Adipose tissue (tissue), 3 donors: ENCODE results near the gene VWC2L. TPM values are rescaled to one million over a fixed set of nuclear protein-coding genes. Genes with fewer than 3 reads are reported as not detected.

Source experiments
- H3K27ac ChIP-seq: one replicate; pipeline ENCODE4 v1.5.1; 2013; ENCODE audit warnings: low read depth, low read length
- WGBS, 3 donors: extraction: QIAGEN DNeasy Blood & Tissue Kit; methylation state at CpG; one replicate each; pipeline ENCODE4 v1.1.7; 2013; 5-methylcytosine and 5-hydroxymethylcytosine counted together
- polyA plus RNA-seq, 3 donors: library from polyadenylated mRNA; stranded (reverse); fragments of 200-250 nt; gene quantifications; one replicate each; pipeline ENCODE4 v1.2.3, GENCODE V29; 2013
- donor health status: healthy with polysubstance abuse.
- donor health status: Bipolar disorder and iron deficiency.
- donor health status: healthy.

The VWC2L gene
- polyA plus RNA-seq, 3 donors, result not detected

DNA sequence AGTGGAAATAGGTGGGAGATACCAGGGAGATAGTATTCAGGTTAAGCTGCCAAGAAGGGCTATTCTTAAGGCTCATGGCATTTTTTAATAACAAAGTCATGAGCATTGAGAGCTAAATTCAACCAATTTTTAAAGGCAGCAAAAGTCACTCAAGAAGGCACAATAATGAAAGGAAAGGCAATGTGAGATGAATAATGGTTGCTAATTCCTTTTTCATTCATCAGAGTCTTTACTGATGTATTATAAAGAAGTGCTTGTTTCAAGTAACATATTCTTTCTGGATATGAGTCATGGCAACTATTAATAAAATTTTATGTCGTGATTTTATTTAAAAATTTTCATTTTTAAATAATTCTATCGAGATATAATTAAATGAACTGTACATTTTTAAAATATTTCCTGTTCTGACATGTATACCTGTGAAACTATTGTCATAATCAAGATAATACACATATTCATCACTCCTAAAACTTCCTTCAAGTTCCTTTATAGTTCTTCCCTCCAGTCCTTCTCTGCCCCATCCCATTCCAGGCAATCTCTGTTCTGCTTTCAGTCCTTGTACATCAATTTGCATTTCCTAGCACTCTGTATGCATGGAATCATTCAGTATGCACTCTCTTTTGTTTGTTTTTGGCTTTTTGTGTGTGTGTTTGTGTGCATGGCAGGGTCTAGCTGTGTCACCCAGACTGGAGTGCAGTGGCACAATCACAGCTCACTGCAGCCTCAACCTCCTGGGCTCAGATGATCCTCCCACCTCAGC is 40.8 kb downstream of the VWC2L start:
- H3K27ac ChIP-seq, result no peak overlapping the region
- WGBS, 3 donors, result 63 to 71% (median 68%) methylated on average over 2 of the region's 2 CpGs

DNA sequence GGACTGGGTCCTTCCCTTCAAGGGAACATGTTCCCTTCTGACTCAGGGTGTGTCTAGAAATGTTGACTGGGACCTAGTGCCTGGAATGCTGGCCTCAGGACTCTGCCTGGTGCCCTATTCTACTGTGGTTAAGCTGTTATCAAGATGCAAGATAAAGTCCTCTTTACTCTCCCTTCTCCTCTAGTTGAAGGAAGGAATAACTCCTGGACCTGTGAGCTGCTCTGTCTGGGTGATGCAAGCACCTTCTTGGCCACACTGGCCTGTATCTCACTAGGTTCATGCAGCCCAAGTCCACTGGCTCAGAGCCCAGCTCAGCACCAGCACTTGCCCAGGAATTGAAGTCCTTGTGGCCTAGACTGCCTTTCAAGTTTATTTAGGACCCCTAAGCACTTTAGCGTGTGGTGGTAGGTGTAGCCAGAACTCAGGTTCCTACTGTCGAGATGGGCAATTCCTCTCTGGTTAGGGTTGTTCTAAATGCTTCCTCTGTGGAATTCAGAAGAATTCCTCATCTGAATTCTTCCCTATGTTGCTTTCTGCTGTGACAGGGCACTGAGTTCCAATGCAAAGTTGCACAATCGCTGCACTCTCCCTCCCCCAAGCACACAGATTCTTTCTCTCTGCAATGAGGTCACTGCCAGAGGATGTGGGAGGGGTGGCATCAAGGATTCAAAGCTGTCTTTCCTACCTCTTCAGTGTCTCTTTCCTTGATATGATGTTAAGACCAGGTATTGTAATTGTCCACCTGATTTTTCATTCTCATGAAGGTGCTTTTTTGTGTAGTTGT is 54.7 kb downstream of the VWC2L start:
- 65 to 73% (median 65%) methylated on average over 3 of the region's 3 CpGs for WGBS, 3 donors
- H3K27ac ChIP-seq, result no peak overlapping the region

DNA sequence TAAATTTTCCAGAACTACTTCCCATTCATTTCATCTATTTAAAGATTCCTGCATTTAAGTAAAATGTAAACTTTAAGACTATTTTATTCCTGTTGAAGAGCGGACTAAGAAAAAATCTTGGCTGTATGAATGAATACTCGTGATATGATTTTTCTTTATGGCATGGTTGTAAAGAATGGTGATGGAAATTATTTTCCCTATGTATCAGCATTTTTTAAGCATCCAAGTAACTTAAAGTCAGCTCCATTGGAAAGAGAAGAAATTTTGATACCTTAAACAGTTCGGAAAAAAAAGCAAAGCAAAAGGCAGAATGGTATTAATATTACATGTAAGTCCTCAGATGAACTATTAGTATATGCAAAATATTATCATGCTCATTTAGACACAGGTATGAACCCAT is 58.9 kb downstream of the VWC2L start:
- 77 to 86% (median 84%) methylated on average over 3 of the region's 3 CpGs for WGBS, 3 donors
- no peak overlapping the region for H3K27ac ChIP-seq

DNA sequence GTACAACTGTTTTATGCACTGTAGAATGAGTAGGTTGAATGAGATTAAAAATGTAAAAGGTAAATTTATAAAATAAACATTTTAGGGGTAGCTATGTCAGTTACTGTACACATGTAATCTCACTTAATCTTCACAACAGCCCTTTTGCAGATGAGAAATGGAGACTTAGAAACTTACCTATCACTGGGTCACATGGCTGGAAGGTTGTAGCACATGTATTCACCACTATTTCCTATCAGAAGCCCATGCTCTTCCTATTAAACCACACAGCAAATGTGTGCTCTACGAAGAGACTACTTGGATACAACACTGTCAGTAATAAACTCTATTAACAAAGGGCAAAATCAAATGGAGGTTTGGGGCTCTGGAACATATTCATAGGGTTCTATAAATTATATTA is 60.5 kb downstream of the VWC2L start:
- H3K27ac ChIP-seq, result no peak overlapping the region
- 65 to 78% (median 72%) methylated on average over 1 of the region's 1 CpG for WGBS, 3 donors

DNA sequence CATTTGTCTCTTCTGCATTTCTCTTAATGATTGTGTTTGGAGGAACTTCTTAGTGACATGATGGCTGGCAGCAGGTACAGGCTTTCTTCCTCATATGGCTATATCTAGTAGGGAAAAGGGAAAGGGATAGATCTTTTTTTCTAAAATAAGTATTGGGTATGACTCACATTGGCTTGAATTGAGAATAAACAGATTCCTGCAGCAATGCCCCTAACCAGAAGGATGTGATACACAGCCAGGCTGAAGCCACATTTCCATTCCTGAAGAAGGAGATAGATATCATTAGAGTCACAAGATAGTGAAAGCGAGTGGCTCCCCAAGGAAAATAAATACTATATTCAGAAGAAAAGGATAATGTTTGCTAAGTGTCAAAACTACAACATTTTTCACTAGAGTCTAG is 61.1 kb downstream of the VWC2L start:
- 90 to 92% (median 91%) methylated on average over 1 of the region's 1 CpG for WGBS, 3 donors
- no peak overlapping the region for H3K27ac ChIP-seq

DNA sequence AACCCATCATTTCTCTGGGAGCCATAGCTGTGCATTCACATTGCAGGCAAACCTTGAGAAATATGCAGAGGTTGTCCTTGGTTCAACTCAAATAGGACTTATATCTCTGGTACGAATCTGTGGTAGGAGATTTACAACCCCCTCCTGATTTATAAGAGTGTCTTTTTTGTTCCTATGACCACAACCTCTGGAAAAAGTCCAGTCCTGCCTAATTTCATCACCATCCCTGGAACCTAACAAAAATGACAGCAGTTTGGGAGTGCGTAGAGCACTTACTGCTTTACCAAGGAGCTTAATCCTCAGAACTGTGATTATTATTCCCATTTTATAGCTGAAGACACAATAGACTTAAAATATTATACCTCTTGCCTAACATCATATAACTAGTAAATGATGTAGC is 66.5 kb downstream of the VWC2L start:
- 47 to 62% (median 48%) methylated on average over 2 of the region's 2 CpGs for WGBS, 3 donors
- no peak overlapping the region for H3K27ac ChIP-seq

DNA sequence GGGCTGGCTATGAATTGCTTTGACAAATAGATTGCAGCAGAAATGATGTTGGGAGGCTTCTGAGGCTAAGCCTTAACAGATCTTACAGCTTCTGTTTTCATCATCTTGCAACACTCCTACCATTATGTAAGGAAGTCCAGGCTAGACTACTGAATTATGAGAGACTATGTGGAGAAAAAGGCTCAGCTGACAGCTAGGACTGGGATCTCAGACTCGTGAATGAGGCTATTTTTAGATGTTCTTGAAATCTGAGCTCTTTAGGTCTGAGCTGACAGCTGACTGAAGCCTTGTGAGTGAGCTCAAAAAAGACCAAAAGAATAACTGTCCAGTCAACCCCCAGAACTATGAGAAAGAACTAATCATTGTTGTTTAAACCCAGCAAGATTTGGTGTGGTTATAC is 70.3 kb downstream of the VWC2L start:
- 0 to 7% (median 5%) methylated on average over 1 of the region's 1 CpG for WGBS, 3 donors
- no peak overlapping the region for H3K27ac ChIP-seq

DNA sequence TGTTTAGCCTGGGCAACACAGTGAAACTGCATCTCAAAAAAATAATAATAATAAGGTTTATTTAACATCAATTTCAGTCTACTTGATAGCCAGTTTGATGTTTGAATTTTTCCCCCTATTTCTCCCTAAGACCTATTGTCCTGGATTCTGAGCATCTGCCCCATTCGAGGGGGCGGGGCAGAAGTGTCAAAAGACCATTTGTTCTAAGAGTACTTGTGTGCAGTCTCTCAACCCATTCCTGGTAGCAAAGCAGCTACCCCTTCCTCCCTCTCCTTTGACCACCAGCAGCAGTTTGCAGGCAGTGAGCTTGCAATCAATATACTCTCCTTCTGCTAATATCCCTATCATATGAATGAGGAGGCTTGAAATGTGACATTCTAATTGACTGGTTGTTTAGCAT is 71.9 kb downstream of the VWC2L start:
- WGBS, 3 donors, result 68 to 88% (median 81%) methylated on average over 2 of the region's 2 CpGs
- no peak overlapping the region for H3K27ac ChIP-seq

DNA sequence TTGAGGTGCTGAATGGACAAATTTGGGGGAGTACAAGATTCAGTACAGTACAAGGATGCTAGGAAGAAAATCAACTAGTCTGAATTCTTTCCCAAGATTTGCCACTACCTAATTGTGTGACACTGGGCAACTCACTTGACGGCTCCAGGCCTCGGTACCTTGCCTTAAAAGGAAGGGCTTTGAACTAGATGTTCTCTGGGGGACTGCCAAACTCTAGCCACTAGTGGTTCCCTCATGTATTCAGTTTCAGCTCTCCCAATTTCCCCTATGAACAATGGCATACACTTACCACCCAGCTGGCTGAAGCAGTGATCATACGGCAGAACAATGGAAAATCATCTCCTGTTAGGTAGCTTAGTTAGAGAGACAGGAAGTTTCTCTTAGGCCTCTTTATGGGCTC is 73.4 kb downstream of the VWC2L start:
- no peak overlapping the region for H3K27ac ChIP-seq
- 70 to 80% (median 79%) methylated on average over 3 of the region's 3 CpGs for WGBS, 3 donors

DNA sequence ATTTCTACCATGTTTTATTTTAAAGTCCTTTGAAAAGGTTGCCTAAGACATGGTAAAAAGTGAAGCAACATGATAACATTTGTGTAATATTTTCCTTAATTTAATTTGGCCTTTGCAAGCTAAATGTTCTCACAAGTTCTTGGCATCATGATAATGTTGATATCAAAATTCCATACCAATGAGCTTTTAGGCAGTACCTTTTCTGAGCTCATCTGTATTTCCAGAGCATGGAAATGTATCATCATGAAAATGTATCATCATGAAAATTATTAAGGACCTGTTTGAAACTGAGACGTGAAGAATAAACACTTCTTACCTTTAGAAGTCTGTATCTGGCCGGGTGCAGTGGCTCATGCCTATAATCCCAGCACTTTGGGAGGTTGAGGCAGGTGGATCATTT is 73.8 kb downstream of the VWC2L start:
- no peak overlapping the region for H3K27ac ChIP-seq

DNA sequence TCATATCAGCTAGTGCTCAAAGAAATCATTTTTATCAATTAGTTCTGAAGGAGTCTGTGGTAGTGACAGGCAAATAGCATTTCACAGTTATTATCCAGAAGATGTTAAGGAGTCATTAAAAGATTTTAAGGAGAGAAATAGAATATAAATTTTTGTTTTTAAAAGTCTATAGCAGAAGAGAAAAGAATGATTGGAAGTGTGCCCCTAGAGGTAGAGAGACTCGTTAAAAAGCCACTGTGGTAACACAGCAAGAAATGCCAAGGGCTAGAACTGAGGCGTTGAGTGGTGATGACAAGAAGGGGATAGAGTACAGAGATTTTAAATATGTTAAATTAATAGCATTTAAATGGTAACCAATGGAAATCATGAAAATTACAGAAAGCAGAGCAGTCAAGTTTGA is 78.3 kb downstream of the VWC2L start:
- WGBS, 3 donors, result 67 to 76% (median 73%) methylated on average over 2 of the region's 2 CpGs
- no peak overlapping the region for H3K27ac ChIP-seq

More for the DNA sequence above, 73.8 kb downstream of the VWC2L start:
- WGBS, 3 donors, result 61 to 67% (median 63%) methylated on average over 2 of the region's 2 CpGs

DNA sequence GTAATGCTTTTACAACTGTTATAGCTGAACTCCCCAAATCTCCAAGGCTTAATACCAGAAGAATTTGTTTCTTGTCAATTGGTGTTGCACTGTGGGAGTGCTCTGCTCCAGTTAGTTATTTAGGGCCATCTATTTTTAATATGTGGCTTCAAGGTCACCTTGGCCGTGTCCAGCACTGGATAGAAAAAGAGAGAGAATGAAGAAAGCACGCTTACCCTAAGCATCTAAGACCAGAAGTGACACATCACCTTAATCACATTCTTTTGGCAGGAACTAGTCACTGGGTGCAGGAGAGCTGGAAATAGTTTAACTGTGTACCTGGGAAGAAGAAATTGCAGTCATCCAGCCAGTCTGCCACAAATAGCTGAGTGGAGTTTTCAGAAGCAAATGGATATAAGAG is 78.8 kb downstream of the VWC2L start:
- no peak overlapping the region for H3K27ac ChIP-seq
- 25 to 53% (median 51%) methylated on average over 2 of the region's 2 CpGs for WGBS, 3 donors

DNA sequence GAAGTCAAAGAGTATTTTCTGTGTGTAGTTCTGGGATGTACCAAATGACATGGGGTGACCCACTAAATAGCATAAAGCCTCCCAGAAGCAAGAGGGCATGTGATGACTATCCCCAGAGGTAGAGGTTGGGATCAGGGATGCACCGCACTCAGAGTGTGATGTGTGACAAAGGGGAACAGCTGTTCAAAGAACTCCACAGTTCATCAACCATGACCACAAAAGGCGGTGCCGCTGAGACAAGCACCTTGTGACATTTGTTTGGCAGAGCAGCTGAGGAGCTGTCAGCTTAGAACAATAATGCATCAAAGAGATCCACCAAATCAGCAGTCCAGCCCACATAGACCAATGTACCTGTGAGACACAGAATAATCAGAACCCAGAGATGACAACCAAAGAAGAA is 81.3 kb downstream of the VWC2L start:
- WGBS, 3 donors, result 68 to 90% (median 86%) methylated on average over 3 of the region's 3 CpGs
- no peak overlapping the region for H3K27ac ChIP-seq

DNA sequence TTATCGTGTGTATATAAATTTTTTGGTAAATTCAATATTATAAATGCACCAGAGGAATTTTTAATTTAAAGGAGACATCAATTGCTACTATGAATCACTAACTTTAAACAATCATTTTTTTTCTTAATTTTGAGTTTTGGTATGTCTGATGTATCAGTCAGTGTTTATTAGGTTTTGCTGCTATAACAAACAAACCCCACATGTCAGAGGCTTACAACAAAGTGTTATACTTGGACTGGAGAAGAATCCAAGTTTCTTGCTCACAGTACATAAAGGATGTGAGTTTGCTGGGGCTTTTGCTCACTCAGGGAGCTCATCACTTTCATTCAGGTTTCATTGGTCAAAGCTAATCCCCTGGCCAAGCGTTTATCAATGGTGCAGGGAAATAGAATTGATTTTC is 81.8 kb downstream of the VWC2L start:
- 78 to 86% (median 85%) methylated on average over 2 of the region's 2 CpGs for WGBS, 3 donors
- H3K27ac ChIP-seq, result no peak overlapping the region

DNA sequence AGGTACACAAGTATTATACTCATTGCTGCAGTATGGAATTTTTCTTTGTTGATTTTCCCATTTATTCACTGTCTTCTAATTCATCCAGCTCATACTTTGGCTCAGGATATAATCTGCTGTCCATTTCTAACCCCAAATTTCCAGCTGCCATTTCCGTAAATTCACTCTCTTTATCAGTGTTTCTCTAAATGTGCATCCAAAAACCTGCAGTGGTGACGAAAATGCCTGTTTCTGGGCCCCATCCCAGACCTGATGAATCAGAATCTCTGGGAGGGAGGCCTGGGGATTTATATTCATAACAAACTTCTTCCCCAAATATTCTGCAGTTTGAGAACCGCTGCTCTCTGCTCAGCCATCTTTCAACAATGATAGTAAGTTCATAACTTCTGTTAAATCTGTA is 86.6 kb downstream of the VWC2L start:
- H3K27ac ChIP-seq, result no peak overlapping the region
- WGBS, 3 donors, result 61 to 73% (median 73%) methylated on average over 3 of the region's 3 CpGs

DNA sequence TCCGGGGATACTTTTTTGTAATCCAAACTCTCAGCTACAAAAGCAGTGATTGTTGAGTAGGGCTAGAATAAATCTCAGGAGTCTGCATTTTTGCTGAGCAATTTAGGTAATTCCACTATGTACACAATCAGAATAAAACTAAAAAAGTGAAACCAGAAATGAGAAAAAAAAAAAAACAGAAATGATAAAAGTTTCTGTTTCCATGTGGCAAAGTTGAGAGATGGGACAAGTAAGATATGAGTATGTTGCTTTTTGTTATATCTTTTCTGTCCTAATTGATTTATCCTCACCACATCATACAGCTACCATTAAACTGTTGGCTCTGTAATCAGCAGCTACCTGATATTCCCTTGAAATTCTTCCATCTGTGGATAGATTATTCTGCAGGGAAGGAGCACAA is 92.7 kb downstream of the VWC2L start:
- no peak overlapping the region for H3K27ac ChIP-seq
- WGBS, 3 donors, result 74 to 83% (median 75%) methylated on average over 1 of the region's 1 CpG

DNA sequence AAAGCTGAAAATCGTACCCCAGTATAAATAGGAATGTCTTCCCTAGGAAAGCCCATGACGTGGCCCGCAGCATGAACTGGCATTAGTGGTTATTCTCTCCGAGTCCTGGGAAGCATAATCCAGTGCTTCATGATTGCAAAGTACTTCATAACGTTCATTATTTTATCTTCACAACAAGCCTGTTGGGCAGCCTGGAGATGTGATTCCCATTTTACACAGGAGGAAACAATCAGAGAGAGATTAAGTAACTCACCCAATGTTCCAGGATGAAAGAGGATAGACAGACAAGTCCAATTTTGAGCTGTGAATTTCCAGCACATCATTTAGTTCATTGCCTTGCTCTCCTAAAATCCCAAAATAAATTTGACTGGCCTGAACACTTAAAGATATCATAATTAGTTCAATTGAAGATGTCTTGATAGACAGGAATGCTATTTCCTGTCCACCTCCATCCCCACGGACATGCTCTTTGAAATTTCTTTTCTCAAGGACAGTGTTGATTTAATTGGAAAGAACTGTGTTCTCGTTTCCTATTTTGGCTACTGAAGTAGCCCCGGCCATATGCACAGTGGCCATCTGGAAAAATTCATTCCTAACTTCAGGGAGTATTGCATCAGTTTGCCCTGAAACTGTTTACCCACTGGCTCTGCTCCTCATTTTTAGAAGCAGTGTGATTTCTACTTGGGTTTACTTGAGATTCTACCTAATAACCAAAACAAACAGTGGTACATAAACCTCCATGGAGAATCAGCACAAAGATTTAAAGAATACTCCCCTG is 93.9 kb downstream of the VWC2L start:
- WGBS, 3 donors, result 67 to 77% (median 74%) methylated on average over 8 of the region's 8 CpGs
- no peak overlapping the region for H3K27ac ChIP-seq

DNA sequence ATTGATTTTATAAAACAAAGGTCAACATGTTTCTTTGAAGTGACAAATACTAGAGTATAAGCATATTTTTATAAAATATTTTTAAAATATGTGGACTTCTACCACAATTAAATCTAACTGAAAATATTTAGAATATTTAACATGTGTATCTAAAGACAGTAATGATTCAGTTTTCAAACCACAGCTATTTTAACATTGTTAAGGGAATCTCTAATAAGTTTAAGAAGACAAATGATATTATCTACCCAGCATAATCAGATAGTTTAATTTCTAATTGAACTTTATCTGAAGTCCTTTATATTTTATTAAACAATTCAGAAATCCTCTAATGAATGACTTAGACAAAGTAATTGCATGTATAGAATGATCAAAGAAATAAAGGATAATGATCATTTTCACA is 96.2 kb downstream of the VWC2L start:
- no peak overlapping the region for H3K27ac ChIP-seq

DNA sequence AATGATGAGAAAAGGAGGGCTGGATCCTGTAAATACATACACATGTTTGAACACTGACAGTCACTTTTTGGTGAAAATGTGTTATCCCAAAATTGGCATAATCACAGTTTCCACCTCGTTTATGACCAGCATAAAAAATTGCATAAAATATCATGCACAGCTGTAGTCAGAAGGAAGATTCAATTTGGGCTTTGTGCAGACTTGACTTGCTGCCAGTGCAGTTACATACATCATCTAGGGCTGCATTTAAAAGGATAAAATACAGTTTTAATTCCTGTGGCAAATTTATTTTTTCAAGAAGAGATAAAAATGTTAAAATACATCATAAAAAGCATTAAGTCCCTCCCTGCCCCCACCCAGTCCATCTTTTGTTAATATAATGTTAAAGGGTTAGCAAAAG is 103.8 kb downstream of the VWC2L start:
- no peak overlapping the region for H3K27ac ChIP-seq
- 20 to 21% (median 20%) methylated on average over 1 of the region's 1 CpG for WGBS, 3 donors
